Adrenal gland (tissue), 12 donors: Measurements from ENCODE around the gene PTPN14. TPM values are rescaled to one million over a fixed set of nuclear protein-coding genes. Genes with fewer than 3 reads are reported as not detected.

Source experiments
- DNase-seq, 7 donors: peaks; one replicate each; pipeline ENCODE4 v3.0.0-alpha.2; 2019 to 2020
- H3K27ac ChIP-seq, 5 donors: fragments of 200-600 bp; sonication (generic) in 4 of 5; 1 replicate in 3 of 5; 2 replicates in 2 of 5; pipeline versions ENCODE4 v1.5.1 to v1.8.0; 2016 to 2020; ENCODE audit warnings: mild to moderate bottlenecking in 1 of 5
- H3K27me3 ChIP-seq: fragments of 200-600 bp; 2 replicates; pipeline ENCODE4 v1.8.0; 2021
- H3K36me3 ChIP-seq, 2 donors: fragments of 200-600 bp; replicated peaks in 1 of 2; 1 replicate in 1 of 2; 2 replicates in 1 of 2; pipeline versions ENCODE4 v1.5.1 to v1.8.0; 2018 to 2022
- H3K4me1 ChIP-seq, 2 donors: fragments of 200-600 bp; replicated peaks in 1 of 2; 1 replicate in 1 of 2; 2 replicates in 1 of 2; pipeline versions ENCODE4 v1.5.1 to v1.8.0; 2018 to 2021
- H3K4me3 ChIP-seq, 4 donors: fragments of 200-600 bp; sonication (generic) in 3 of 4; one replicate each; pipeline ENCODE4 v1.5.1; 2016 to 2018
- H3K9me3 ChIP-seq, 3 donors: fragments of 200-600 bp; sonication (generic) in 1 of 3; replicated peaks in 1 of 3; 1 replicate in 2 of 3; 2 replicates in 1 of 3; pipeline versions ENCODE4 v1.5.1 to v1.8.0; 2016 to 2021
- POLR2A ChIP-seq, 2 donors: fragments of 450-650 bp; IDR thresholded peaks; one replicate each; pipeline ENCODE4 v1.6.1; 2017; ENCODE audit warnings: antibody characterized with exemption in 2 of 2, mild to moderate bottlenecking in 2 of 2, moderate library complexity in 1 of 2
- WGBS, 4 donors: extraction: QIAGEN DNeasy Blood & Tissue Kit in 2 of 4; methylation state at CpG; one replicate each; pipeline versions ENCODE4 v1.1.5 to v1.1.7; 2013 to 2017; 5-methylcytosine and 5-hydroxymethylcytosine counted together
- intact Hi-C, 2 donors: fragments of 100-400 bp; cut with DNase I; formaldehyde crosslinking; loops; one replicate each; pipeline versions ENCODE4 v1.14.1 to v1.15.0; 2022 to 2023
- polyA plus RNA-seq, 3 donors: library from polyadenylated mRNA; stranded (reverse); fragments of 200-250 nt in 2 of 3; fragments of 350-450 nt in 1 of 3; fragmentation: Illumina TruSeq in 1 of 3; extraction: RNeasy Lipid Tissue Mini Kit (QIAGEN cat#74804) in 1 of 3; gene quantifications; one replicate each; pipeline ENCODE4 v1.2.3, GENCODE V29; 2013 to 2014
- total RNA-seq, 9 donors: library from RNA; depleted of rRNA in 4 of 9; stranded (reverse); fragments of >200 nt in 4 of 9; fragments of 120-200 nt in 1 of 9; fragmentation: NEBNext Ultra II Directional in 1 of 9; extraction: Animal tissue kit (Norgen Biotek cat#: 25700) in 1 of 9; gene quantifications; one replicate each; pipeline versions ENCODE4 v1.1.0 to v1.2.4, GENCODE V29; 2013 to 2023
- TF ChIP-seq, protein P1 (sequence below), 6 experiments: fragments of 450-650 bp in 4 of 6; fragments of 200-600 bp in 2 of 6; sonication (generic) in 1 of 6; IDR thresholded peaks; 1 replicate in 5 of 6; 2 replicates in 1 of 6; pipeline versions ENCODE4 v1.5.1 to v1.8.0; 2016 to 2021; ENCODE audit warnings: antibody characterized with exemption in 6 of 6, mild to moderate bottlenecking in 2 of 6, moderate library complexity in 1 of 6
- donor health status: healthy with polysubstance abuse.
- donor health status: Bipolar disorder and iron deficiency.
- donor health status: DM: yes; HTN: yes; CAD: no.
- donor health status: DM: no; HTN: no; CAD: no.
- donor health status: DM: no; HTN: no; CAD: no.
- donor health status: DM: yes; HTN: yes; CAD: no.

The PTPN14 gene
- total and polyA plus RNA-seq, 12 donors, result 7.9 to 96.2 (median 32.0) TPM

- Histone ChIP-seq H3K27ac (no peak overlapping the region), H3K27me3 (no peaks in the 10 kb centered on the region), H3K9me3 (no peaks in the 10 kb centered on the region), H3K36me3 (no peaks in the 10 kb centered on the region), H3K4me1 (peaks cover 0 to 10% of the 10 kb centered on the region in 2 donors), H3K4me3 (no peak overlapping the region)
- intact Hi-C loops, result loop anchor here (5.0 kb wide), 2 partner anchors 63 to 108 kb away; no protein-coding TSS in a partner anchor
- DNase-seq, result no peak
- 90 to 95% (median 94%) methylated on average over 8 of the region's 8 CpGs for WGBS, 4 donors
- TF ChIP-seq POLR2A (IDR thresholded peaks at IDR 0.05), result no peak
- TF ChIP-seq, protein P1, sequence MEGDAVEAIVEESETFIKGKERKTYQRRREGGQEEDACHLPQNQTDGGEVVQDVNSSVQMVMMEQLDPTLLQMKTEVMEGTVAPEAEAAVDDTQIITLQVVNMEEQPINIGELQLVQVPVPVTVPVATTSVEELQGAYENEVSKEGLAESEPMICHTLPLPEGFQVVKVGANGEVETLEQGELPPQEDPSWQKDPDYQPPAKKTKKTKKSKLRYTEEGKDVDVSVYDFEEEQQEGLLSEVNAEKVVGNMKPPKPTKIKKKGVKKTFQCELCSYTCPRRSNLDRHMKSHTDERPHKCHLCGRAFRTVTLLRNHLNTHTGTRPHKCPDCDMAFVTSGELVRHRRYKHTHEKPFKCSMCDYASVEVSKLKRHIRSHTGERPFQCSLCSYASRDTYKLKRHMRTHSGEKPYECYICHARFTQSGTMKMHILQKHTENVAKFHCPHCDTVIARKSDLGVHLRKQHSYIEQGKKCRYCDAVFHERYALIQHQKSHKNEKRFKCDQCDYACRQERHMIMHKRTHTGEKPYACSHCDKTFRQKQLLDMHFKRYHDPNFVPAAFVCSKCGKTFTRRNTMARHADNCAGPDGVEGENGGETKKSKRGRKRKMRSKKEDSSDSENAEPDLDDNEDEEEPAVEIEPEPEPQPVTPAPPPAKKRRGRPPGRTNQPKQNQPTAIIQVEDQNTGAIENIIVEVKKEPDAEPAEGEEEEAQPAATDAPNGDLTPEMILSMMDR (IDR thresholded peaks at IDR 0.05), result no peak
These were observed 226.3 kb downstream of the PTPN14 start for GRCh38 chr1:214324896-214325800.

- Histone ChIP-seq H3K27ac (no peak overlapping the region), H3K4me1 (peaks cover 0 to 1% of the 10 kb centered on the region in 2 donors), H3K27me3 (no peaks in the 10 kb centered on the region), H3K9me3 (no peaks in the 10 kb centered on the region), H3K4me3 (no peak overlapping the region), H3K36me3 (no peaks in the 10 kb centered on the region)
- no peak for DNase-seq
- intact Hi-C loops, result no loop called here
- TF ChIP-seq, protein P1 (IDR thresholded peaks at IDR 0.05), result no peak
- no peak for TF ChIP-seq POLR2A (IDR thresholded peaks at IDR 0.05)
- 89 to 94% (median 91%) methylated on average over 5 of the region's 5 CpGs for WGBS, 4 donors
These were observed 229.5 kb downstream of the PTPN14 start for GRCh38 chr1:214321705-214322453.

- TF ChIP-seq, protein P1 (IDR thresholded peaks at IDR 0.05), result peak in 2 of 6 experiments; percentile 15 to 19
- no peak for TF ChIP-seq POLR2A (IDR thresholded peaks at IDR 0.05)
- 88 to 93% (median 90%) methylated on average over 5 of the region's 5 CpGs for WGBS, 4 donors
- intact Hi-C loops, result no loop called here
- H3K4me1 ChIP-seq, result no peaks in the 10 kb centered on the region
- no peak for DNase-seq
- no peak overlapping the region for H3K27ac ChIP-seq
- H3K4me3 ChIP-seq, result no peak overlapping the region
- H3K36me3 ChIP-seq, result no peaks in the 10 kb centered on the region
- H3K27me3 ChIP-seq, result no peaks in the 10 kb centered on the region
- H3K9me3 ChIP-seq, result no peaks in the 10 kb centered on the region
These were observed 231.5 kb downstream of the PTPN14 start for GRCh38 chr1:214319938-214320337.
